Neutrophil (primary cell): Measurements from ENCODE around the gene EFHD2.
A peak's percentile ranks its signal among the peaks of the same experiment; 100 is the strongest.

Experiments
- H3K27ac ChIP-seq: fragments of 200-600 bp; sonication (generic); 2 replicates; pipeline ENCODE4 v1.5.1; 2016; ENCODE audit warnings: mild to moderate bottlenecking, moderate library complexity
- H3K27me3 ChIP-seq: fragments of 200-600 bp; sonication (generic); 2 replicates; pipeline ENCODE4 v1.6.0; 2016; ENCODE audit warnings: mild to moderate bottlenecking
- H3K36me3 ChIP-seq: fragments of 200-600 bp; sonication (generic); 2 replicates; pipeline ENCODE4 v1.5.1; 2017
- H3K4me1 ChIP-seq, 2 experiments: fragments of 200-600 bp in 1 of 2; sonication (generic) in 1 of 2; 1 replicate in 1 of 2; 2 replicates in 1 of 2; pipeline versions ENCODE4 v1.5.1 to v1.6.1; 2013 to 2016; ENCODE audit warnings: low read depth in 1 of 2, low read length in 1 of 2, mild to moderate bottlenecking in 1 of 2, moderate library complexity in 1 of 2; ENCODE audit not compliant: control insufficient read depth in 1 of 2, insufficient read depth in 1 of 2
- H3K4me3 ChIP-seq, 2 experiments: fragments of 200-600 bp in 1 of 2; sonication (generic) in 1 of 2; 1 replicate in 1 of 2; 2 replicates in 1 of 2; pipeline ENCODE4 v1.5.1; 2013 to 2016; ENCODE audit warnings: low read depth in 1 of 2, low read length in 1 of 2, mild to moderate bottlenecking in 1 of 2, moderate library complexity in 1 of 2
- H3K9me3 ChIP-seq: fragments of 200-600 bp; sonication (generic); 2 replicates; pipeline ENCODE4 v1.5.1; 2016
- TF ChIP-seq, protein P1 (sequence below): fragments of 200-600 bp; sonication (generic); IDR thresholded peaks from 2 replicates; pipeline ENCODE4 v1.5.1; 2016; ENCODE audit warnings: antibody characterized with exemption

The EFHD2 gene

DNA sequence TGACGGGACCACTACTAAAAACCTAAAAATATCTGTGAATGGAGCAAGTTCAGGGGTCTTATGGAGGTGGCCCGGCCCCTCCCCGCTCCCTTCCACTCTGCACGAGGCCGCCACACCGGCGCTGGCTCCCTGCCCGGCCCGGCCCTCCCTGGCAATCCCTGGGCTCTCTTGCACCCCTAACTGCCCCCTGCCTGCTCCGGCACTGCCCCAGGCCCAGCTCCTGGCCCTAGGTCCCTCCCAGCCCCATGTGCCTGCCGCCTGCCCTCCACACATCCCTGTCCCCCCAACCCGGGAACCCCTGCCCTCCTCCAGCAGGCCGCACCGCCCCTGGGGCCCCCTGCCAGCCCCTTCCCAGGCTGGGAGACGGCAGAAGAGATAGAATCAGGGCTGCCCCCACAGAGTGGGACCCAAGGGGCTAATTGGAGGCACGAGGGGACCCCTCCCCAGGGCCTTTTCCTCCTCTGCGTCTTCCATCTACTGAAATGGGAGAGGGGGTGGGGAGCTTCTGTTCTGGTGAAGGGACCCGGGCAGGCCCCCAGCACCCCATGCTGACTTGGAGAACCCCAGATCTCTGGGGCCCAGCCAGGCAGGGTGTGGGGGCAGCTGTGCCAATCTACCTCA lies 19.2 kb downstream of the EFHD2 start:
- H3K9me3 ChIP-seq: no peaks in the 10 kb centered on the region
- TF ChIP-seq, protein P1, sequence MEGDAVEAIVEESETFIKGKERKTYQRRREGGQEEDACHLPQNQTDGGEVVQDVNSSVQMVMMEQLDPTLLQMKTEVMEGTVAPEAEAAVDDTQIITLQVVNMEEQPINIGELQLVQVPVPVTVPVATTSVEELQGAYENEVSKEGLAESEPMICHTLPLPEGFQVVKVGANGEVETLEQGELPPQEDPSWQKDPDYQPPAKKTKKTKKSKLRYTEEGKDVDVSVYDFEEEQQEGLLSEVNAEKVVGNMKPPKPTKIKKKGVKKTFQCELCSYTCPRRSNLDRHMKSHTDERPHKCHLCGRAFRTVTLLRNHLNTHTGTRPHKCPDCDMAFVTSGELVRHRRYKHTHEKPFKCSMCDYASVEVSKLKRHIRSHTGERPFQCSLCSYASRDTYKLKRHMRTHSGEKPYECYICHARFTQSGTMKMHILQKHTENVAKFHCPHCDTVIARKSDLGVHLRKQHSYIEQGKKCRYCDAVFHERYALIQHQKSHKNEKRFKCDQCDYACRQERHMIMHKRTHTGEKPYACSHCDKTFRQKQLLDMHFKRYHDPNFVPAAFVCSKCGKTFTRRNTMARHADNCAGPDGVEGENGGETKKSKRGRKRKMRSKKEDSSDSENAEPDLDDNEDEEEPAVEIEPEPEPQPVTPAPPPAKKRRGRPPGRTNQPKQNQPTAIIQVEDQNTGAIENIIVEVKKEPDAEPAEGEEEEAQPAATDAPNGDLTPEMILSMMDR: no peak
- H3K4me3 ChIP-seq: no peak overlapping the region
- H3K27me3 ChIP-seq: no peaks in the 10 kb centered on the region
- peaks cover 90% of the 10 kb centered on the region for H3K36me3 ChIP-seq
- H3K4me1 ChIP-seq: peaks cover 1 to 22% of the 10 kb centered on the region in 2 experiments
- H3K27ac ChIP-seq: peak overlapping the region; percentile 82

DNA sequence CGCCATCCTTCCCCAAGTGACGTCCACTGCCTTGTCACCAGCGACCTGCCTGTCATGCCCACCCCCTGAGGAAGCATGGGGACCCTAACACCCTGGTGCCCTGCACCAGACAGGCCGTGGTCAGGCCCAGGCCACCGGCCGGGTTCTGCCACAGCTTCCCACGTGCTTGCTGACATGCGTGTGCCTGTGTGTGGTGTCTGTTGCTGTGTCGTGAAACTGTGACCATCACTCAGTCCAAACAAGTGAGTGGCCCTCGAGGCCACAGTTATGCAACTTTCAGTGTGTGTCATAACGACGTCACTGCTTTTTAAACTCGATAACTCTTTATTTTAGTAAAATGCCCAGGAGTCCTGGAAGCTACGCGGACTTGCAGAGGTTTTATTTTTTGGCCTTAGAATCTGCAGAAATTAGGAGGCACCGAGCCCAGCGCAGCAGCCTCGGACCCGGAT lies 20.0 kb downstream of the EFHD2 start:
- H3K4me3 ChIP-seq: no peak overlapping the region
- TF ChIP-seq, protein P1: no peak
- peak overlapping the region; percentile 82 for H3K27ac ChIP-seq
- no peaks in the 10 kb centered on the region for H3K27me3 ChIP-seq
- peaks cover 83% of the 10 kb centered on the region for H3K36me3 ChIP-seq
- peaks cover 9 to 23% of the 10 kb centered on the region in 2 experiments for H3K4me1 ChIP-seq
- no peaks in the 10 kb centered on the region for H3K9me3 ChIP-seq

DNA sequence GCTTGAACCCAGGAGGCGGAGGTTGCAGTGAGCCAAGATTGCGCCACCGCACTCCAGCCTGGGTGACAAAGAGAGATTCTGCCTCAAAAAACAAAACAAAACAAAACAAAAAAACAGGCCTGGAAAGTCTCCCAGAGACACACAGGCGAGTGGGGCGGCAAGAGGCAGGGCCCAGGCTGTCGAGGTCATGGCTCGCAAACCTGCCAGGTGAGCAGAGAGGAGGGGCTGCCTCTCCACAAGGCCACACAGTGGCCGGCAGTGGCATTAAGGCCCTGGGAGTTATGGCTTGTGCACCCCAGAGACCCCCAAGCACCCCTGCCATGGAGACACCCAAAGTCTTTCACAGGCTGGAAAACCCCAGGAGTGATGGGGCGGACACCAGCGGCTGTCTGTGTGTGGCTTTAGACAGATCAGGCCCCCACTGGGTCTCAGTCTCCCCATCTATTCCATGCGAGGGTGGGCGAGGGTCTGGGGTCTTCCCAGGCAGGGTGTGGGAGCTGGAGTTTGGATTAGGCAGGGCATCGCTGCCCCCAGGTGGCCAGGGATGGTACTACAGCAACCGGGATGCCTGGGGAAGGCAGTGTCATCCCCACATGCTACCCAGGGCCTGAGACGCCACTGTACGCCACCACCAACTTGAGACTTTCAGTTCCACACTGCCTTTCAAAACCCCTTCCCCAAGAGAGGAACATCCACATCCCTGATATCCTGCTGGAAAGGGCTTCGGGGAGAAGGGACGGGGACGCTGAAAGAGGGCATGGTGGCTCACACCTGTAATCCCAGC lies 21.3 kb downstream of the EFHD2 start:
- Histone ChIP-seq H3K27ac (peak overlapping the region; percentile 82), H3K4me1 (peaks cover 17 to 34% of the 10 kb centered on the region in 2 experiments), H3K36me3 (peaks cover 70% of the 10 kb centered on the region), H3K4me3 (no peak overlapping the region), H3K9me3 (no peaks in the 10 kb centered on the region), H3K27me3 (no peaks in the 10 kb centered on the region)
- TF ChIP-seq, protein P1: peak; percentile 96

DNA sequence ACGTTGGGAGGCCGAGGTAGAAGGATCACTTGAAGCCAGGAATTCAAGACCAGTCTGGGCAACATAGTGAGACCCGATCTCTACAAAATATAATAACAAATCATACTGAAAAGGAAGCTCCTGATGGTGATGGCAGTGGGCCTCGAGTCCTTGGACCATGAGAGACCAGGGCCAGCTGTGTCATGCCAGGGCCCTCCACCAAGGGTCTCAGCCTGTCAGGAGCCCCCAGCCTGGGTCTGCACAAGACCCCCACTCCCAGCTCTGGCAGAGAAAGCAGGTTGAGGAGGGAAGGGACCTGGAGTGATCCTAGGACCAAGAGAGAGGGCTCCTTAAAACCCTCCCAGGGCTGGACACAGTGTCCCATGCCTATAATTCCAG lies 21.9 kb downstream of the EFHD2 start:
- TF ChIP-seq, protein P1: no peak
- Histone ChIP-seq H3K9me3 (no peaks in the 10 kb centered on the region), H3K27ac (peak overlapping the region; percentile 82), H3K4me3 (no peak overlapping the region), H3K4me1 (peaks cover 17 to 34% of the 10 kb centered on the region in 2 experiments), H3K27me3 (no peaks in the 10 kb centered on the region), H3K36me3 (peaks cover 64% of the 10 kb centered on the region)

DNA sequence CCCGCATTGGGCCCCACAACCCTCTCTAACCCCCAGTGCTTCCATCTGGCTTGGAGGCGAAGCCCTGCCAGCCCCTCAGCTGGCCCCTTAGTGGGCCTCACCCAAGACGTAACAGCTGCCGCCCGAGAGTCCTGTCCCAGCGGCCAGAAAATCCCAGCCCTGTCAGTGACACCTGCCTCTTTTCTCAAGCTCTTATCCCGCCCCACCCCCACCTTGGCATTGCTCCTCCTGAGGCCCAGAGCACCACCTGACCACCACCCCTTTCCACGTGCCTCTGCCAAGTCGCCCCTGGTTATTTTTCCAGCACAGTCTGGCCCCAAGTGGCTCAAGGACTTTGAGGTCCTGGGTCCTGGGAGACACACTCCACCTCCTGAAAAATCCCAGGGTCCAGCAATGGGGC lies 22.6 kb downstream of the EFHD2 start:
- Histone ChIP-seq H3K4me1 (peaks cover 17 to 34% of the 10 kb centered on the region in 2 experiments), H3K36me3 (peaks cover 57% of the 10 kb centered on the region), H3K27ac (peak overlapping the region; percentile 82), H3K27me3 (no peaks in the 10 kb centered on the region), H3K9me3 (no peaks in the 10 kb centered on the region), H3K4me3 (no peak overlapping the region)
- TF ChIP-seq, protein P1: no peak
